ENCODE data around the gene TCF4. TPM values are rescaled to one million over a fixed set of nuclear protein-coding genes. Genes with fewer than 3 reads are reported as not detected.

TCF4 gene
- total and polyA plus RNA-seq, 2 of the 13 experiments (the other 11 are each of a cell fraction or from before 2014, with no cell fraction given): not detected

DNA sequence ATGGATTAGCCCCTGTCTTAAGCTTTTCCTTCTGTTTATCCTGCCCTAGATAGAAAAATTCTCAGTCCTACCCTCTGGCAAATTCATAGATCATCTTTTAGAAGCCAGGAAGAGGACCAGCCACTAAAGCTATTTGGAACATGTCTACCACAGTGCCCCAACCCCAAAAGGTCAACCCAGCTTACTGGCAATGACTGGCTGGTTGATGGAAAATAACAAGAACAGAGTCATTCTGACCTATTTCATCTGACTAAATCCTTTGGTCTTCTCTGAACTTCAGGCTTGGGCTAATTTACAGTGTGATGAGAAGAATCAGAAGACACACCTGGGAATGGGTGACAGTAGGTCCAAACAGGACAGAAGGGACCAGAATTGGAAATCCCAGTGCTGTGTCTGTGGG lies 401.4 kb downstream of the TCF4 start (continued):
- no peak for TF ChIP-seq ZNF337 (CRISPR knock-in tag; IDR thresholded peaks at IDR 0.05; ENCODE audit: borderline replicate concordance, low read depth)
- TF ChIP-seq, protein P1, sequence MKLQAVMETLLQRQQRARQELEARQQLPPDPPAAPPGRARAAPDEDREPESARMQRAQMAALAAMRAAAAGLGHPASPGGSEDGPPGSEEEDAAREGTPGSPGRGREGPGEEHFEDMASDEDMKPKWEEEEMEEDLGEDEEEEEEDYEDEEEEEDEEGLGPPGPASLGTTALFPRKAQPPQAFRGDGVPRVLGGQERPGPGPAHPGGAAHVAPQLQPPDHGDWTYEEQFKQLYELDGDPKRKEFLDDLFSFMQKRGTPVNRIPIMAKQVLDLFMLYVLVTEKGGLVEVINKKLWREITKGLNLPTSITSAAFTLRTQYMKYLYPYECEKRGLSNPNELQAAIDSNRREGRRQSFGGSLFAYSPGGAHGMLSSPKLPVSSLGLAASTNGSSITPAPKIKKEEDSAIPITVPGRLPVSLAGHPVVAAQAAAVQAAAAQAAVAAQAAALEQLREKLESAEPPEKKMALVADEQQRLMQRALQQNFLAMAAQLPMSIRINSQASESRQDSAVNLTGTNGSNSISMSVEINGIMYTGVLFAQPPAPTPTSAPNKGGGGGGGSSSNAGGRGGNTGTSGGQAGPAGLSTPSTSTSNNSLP (IDR thresholded peaks at IDR 0.05; ENCODE audit: low read depth, low read length): no peak

DNA sequence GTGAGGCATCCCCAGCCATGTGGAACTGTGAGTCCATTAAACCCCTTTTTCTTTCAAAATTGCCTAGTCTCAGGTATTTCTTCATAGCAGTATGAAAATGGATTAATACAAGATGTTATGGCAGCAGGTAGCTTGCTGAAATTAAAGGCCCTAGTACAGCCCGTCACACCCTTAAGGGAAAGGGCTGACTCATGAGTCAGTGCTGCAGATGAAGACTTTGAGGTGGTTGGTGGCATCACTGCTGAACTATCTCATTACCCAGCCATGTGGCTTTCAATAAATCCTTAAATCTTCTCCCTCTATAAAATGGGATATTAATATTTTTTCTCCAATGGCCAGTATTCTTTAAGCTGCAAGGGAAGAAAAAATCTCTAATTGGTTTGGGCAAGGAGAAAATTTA lies 402.6 kb downstream of the TCF4 start:
- no peak for ATAC-seq
- 0% methylated on average over 1 of the region's 1 CpG for WGBS (ENCODE audit: low lambda C conversion rate)
- BruUV-seq (replicated peaks): no TSS peak

More for the DNA sequence above, 402.6 kb downstream of the TCF4 start:
- Histone ChIP-seq H3K36me3 (replicated peaks in 1 of 2; ENCODE audit: control insufficient read depth in 1 of 2, insufficient read depth in 2 of 2, low read length in 2 of 2) (no peaks in the 10 kb centered on the region), H3K27ac (ENCODE audit: extremely low read length, insufficient read depth, low read length) (no peak overlapping the region), H3K4me1 (ENCODE audit: insufficient read depth, low read length) (no peaks in the 10 kb centered on the region), H3K4me2 (ENCODE audit: low read depth, low read length) (no peak overlapping the region), H3K4me3 (replicated peaks in 1 of 3; ENCODE audit: insufficient read depth in 1 of 3, low read depth in 2 of 3, low read length in 3 of 3) (no peak overlapping the region), H3K9ac (ENCODE audit: insufficient read depth, low read depth, low read length) (no peak overlapping the region), H3K27me3 (ENCODE audit: control insufficient read depth in 1 of 2, insufficient read depth in 2 of 2, low read length in 2 of 2) (no peaks in the 10 kb centered on the region), H3K79me2 (ENCODE audit: insufficient read depth, low read length) (no peaks in the 10 kb centered on the region), H3K9me3 (ENCODE audit: low read length) (no peaks in the 10 kb centered on the region), H2AFZ (ENCODE audit: low read length) (no peak overlapping the region), H4K20me1 (ENCODE audit: insufficient read depth, low read length) (no peaks in the 10 kb centered on the region)
- intact Hi-C loops (cut with micrococcal nuclease; ENCODE audit: unreplicated experiment): no loop called here
- ChIA-PET CTCF (ENCODE audit: low intra/inter-chr PET ratio, low total read pairs) (no interaction called here), POLR2A (no interaction called here)
- DNase-seq (ENCODE audit: low spot score): no peak
- in situ Hi-C loops (cut with HindIII; ENCODE audit: extremely low pct_ligation_motif_present, low pct_unique_long_range_greater_than_20kb): no loop called here
- TF ChIP-seq FOXK1 (CRISPR knock-in tag; IDR thresholded peaks at IDR 0.05; ENCODE audit: borderline replicate concordance, low read depth) (no peak), ZNF446 (CRISPR knock-in tag; IDR thresholded peaks at IDR 0.05) (no peak), ZFAT (CRISPR knock-in tag; conservative IDR thresholded peaks at IDR 0.05) (no peak), ZNF672 (CRISPR knock-in tag; IDR thresholded peaks at IDR 0.05) (no peak), SRY (CRISPR knock-in tag; IDR thresholded peaks at IDR 0.05) (no peak), ZNF547 (CRISPR knock-in tag; IDR thresholded peaks at IDR 0.05) (no peak), TSC22D2 (CRISPR knock-in tag; IDR thresholded peaks at IDR 0.05; ENCODE audit: borderline replicate concordance) (no peak), SATB2 (CRISPR knock-in tag; IDR thresholded peaks at IDR 0.05) (no peak), DNMT1 (CRISPR knock-in tag; IDR thresholded peaks at IDR 0.05) (no peak), ZNF850 (CRISPR knock-in tag; conservative IDR thresholded peaks at IDR 0.05) (no peak), ZNF7 (CRISPR knock-in tag; IDR thresholded peaks at IDR 0.05) (no peak), KLF12 (CRISPR knock-in tag; IDR thresholded peaks at IDR 0.05; ENCODE audit: borderline replicate concordance) (no peak)
- TF ChIP-seq, protein P2, sequence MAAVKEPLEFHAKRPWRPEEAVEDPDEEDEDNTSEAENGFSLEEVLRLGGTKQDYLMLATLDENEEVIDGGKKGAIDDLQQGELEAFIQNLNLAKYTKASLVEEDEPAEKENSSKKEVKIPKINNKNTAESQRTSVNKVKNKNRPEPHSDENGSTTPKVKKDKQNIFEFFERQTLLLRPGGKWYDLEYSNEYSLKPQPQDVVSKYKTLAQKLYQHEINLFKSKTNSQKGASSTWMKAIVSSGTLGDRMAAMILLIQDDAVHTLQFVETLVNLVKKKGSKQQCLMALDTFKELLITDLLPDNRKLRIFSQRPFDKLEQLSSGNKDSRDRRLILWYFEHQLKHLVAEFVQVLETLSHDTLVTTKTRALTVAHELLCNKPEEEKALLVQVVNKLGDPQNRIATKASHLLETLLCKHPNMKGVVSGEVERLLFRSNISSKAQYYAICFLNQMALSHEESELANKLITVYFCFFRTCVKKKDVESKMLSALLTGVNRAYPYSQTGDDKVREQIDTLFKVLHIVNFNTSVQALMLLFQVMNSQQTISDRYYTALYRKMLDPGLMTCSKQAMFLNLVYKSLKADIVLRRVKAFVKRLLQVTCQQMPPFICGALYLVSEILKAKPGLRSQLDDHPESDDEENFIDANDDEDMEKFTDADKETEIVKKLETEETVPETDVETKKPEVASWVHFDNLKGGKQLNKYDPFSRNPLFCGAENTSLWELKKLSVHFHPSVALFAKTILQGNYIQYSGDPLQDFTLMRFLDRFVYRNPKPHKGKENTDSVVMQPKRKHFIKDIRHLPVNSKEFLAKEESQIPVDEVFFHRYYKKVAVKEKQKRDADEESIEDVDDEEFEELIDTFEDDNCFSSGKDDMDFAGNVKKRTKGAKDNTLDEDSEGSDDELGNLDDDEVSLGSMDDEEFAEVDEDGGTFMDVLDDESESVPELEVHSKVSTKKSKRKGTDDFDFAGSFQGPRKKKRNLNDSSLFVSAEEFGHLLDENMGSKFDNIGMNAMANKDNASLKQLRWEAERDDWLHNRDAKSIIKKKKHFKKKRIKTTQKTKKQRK (IDR thresholded peaks at IDR 0.05; ENCODE audit: low read length): no peak
- TF ChIP-seq, protein P3, sequence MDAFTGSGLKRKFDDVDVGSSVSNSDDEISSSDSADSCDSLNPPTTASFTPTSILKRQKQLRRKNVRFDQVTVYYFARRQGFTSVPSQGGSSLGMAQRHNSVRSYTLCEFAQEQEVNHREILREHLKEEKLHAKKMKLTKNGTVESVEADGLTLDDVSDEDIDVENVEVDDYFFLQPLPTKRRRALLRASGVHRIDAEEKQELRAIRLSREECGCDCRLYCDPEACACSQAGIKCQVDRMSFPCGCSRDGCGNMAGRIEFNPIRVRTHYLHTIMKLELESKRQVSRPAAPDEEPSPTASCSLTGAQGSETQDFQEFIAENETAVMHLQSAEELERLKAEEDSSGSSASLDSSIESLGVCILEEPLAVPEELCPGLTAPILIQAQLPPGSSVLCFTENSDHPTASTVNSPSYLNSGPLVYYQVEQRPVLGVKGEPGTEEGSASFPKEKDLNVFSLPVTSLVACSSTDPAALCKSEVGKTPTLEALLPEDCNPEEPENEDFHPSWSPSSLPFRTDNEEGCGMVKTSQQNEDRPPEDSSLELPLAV (CRISPR knock-in tag; conservative IDR thresholded peaks at IDR 0.05; ENCODE audit: low read depth): no peak
- no peak for FAIRE-seq

All from HepG2 (cell line).